Progenitor cell of endocrine pancreas (in vitro differentiated cells): ENCODE results near the gene PLXNB2. TPM values are rescaled to one million over a fixed set of nuclear protein-coding genes. Genes with fewer than 3 reads are reported as not detected.

ENCODE experiments used
- DNase-seq: peaks from one replicate; pipeline ENCODE4 v3.0.0; 2021; ENCODE audit warnings: low spot score; ENCODE audit not compliant: unreplicated experiment
- H3K27ac Mint-ChIP-seq: 2 replicates; pipeline ENCODE4 v1.8.0; 2021; ENCODE audit warnings: mild to moderate bottlenecking, moderate library complexity, mixed read lengths
- H3K27me3 Mint-ChIP-seq: 2 replicates; pipeline ENCODE4 v1.8.0; 2021; ENCODE audit warnings: mixed read lengths
- H3K36me3 Mint-ChIP-seq: 2 replicates; pipeline ENCODE4 v1.8.0; 2022; ENCODE audit warnings: mixed read lengths; ENCODE audit not compliant: insufficient read depth
- H3K4me1 Mint-ChIP-seq: 2 replicates; pipeline ENCODE4 v1.8.0; 2021; ENCODE audit warnings: low read depth, mixed read lengths
- H3K4me3 Mint-ChIP-seq: 2 replicates; pipeline ENCODE4 v1.8.0; 2021; ENCODE audit warnings: low read depth, mild to moderate bottlenecking, moderate library complexity, mixed read lengths
- H3K9me3 Mint-ChIP-seq: 2 replicates; pipeline ENCODE4 v1.8.0; 2021; ENCODE audit warnings: low read depth, mixed read lengths
- total RNA-seq: library from RNA; stranded (reverse); gene quantifications from 2 replicates; pipeline ENCODE4 v1.2.1, GENCODE V29; 2021
- TF ChIP-seq, protein P1 (sequence below): fragments of 200-600 bp; sonication (generic); IDR thresholded peaks from one replicate; pipeline ENCODE4 v1.5.0; 2021; ENCODE audit warnings: antibody characterized with exemption, mild to moderate bottlenecking; ENCODE audit not compliant: unreplicated experiment

Gene PLXNB2
- total RNA-seq, 1 donor from 2014 or later = 182 TPM

DNA sequence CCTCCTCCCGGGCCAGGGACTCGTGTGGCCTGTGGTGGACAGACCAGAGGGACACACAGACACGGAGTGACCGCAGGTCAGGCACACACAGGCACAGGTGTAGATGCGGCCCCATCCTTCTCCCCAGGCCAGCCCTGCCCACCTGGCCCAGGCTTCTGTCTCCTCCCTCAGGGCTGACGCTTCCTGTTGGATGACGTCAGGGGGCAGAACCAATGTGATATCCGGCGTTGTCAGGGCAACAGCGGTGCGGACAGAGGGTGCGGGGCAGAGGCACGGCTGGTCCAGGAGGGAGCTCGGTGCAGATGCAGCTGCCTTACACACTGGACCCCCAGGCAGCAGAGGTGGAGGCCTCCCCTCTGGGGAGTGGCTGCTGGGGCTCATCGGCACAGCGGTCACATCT lies 59.7 kb downstream of the PLXNB2 start:
- Mint-ChIP-seq H3K27ac (peak overlapping the region; percentile 71), H3K36me3 (peaks cover 3% of the 10 kb centered on the region), H3K27me3 (no peaks in the 10 kb centered on the region), H3K9me3 (no peaks in the 10 kb centered on the region), H3K4me3 (peak overlapping the region; percentile 53), H3K4me1 (peaks cover 18% of the 10 kb centered on the region)
- TF ChIP-seq, protein P1, sequence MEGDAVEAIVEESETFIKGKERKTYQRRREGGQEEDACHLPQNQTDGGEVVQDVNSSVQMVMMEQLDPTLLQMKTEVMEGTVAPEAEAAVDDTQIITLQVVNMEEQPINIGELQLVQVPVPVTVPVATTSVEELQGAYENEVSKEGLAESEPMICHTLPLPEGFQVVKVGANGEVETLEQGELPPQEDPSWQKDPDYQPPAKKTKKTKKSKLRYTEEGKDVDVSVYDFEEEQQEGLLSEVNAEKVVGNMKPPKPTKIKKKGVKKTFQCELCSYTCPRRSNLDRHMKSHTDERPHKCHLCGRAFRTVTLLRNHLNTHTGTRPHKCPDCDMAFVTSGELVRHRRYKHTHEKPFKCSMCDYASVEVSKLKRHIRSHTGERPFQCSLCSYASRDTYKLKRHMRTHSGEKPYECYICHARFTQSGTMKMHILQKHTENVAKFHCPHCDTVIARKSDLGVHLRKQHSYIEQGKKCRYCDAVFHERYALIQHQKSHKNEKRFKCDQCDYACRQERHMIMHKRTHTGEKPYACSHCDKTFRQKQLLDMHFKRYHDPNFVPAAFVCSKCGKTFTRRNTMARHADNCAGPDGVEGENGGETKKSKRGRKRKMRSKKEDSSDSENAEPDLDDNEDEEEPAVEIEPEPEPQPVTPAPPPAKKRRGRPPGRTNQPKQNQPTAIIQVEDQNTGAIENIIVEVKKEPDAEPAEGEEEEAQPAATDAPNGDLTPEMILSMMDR = no peak
- no peak for DNase-seq

DNA sequence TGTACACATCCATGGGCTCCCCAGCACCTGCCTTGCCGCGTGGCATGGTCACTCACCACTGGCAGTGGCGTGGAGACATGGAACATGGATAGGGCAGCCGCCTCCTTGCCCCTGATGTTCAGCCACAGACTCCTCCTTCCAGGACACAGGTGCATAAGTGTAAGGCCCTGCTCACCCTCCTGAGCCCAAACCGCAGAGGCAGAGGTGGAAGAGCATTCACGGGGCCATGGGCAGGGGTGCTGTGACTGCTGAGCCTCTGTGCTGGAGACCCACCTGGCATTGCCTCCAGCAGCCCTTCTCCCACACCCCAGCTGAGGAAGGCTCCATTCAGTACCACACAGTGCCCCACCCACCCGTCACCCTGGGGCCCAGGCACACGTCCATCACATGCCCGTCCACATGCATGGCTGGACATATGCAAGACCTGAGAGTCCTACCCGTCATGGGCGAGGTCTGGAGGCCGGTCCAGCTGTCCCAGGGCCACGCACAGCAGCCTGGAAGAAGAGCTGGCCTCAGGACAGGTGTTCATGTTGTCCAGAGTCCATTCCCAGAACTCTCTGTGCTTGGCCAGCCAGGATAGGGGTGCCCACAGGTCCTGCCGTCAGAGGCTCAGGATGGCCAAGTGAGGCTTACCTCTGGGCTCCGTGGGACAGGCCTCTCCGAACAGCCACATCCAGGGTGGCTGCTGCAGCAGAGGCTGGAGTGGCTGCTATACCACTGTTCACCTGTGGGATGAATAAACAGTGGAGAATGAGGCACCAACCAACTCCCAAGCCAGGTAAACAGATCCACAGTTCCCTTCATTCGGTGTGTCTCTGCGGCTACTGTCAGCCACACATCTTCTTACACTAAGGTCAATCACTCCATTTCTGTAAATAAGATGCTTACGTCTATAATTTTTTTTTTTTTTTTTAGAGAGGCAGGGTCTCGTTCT lies 60.9 kb downstream of the PLXNB2 start:
- Mint-ChIP-seq H3K36me3 (peaks cover 3% of the 10 kb centered on the region), H3K4me1 (peaks cover 26% of the 10 kb centered on the region), H3K9me3 (no peaks in the 10 kb centered on the region), H3K4me3 (peak overlapping the region; percentile 99), H3K27me3 (no peaks in the 10 kb centered on the region), H3K27ac (no peak overlapping the region)
- no peak for DNase-seq
- TF ChIP-seq, protein P1 = peak; percentile 35

DNA sequence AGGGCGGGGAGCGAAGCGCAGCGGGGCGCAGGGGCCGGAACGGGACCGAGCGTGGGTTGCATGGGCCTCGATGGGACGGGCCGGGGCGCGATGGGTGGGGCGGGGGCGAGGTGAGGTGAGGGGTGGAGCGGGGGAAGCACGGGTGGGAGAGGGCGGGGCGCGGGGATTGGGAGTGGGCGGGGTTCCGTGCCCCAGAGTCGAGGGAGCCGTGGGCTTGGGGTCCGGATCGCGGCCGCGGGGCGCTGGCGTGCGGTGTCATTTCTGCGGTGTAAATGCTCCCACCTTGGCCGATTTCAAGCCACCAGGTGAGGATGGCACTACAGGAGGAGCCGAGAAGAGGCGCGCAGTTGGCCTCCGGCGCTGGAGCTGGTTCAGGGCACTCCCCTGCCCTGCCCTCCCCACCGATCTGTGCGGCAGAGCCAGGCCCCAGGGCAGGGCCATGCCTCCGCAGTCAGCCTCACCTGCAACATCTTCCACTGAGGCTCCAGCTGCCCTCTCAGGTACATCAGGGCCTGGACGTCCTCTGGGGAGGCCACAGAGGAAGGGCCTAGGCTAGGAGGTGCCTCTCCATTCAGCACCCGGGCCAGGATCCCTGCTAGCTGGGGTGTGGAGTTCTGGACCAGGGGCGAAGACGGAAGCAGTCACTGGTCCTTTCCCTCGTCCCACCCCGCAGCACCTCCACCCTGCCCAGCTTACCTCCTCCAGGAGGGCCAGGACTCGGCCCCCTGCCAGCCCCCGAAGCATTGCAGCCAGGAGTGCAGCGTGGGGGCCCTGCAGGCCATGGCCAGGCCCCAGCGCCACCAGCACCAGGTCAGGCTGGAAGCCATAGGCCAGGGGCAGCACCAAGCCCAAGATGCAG lies 62.0 kb downstream of the PLXNB2 start:
- H3K9me3 Mint-ChIP-seq = no peaks in the 10 kb centered on the region
- peak overlapping the region; percentile 96 for H3K27ac Mint-ChIP-seq

DNA sequence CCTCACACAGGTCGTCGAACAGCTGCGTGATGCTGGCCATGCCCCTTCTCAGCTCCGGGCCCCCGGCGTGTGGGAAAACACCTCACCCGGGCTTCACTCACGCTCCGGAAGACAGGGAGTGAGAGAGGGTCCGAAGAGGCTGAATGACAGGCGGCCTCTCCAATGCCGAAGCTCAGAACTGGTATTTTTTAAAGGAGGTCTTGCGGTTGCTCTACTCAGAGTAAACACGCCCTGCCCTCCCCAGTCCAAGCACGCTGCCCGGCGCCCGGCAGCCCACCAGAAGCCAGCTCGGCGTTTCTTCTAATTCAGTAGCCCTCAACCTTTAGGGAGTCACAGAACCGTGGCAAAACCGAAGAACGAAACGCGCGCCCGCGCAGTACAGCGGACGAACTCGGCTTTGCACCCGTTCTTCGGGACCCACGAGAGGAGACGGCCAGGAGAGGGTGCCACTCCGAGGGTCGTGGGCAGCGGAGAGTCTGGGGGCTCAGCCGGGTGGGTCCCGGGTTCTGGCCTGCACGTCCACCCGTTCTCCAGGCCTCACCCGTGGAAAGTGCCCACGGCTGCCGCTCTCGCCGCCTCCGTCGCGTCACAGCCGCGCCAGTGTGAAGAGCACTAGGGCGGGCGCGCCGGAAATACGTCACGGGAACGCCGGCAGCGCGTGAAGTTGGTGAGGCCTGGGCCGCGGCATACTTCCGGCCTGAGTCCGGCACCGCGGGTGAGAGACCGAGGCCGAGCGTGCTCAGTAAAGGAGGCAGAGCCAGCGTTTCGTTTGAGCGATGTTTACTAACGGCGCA lies 62.8 kb downstream of the PLXNB2 start, which contains the start of gene TUBGCP6:
TSS of gene TUBGCP6 (minus strand) at position 604 of the 794 bp plus-strand sequence. CDS start at position 40, 564 bp downstream.
- H3K27ac Mint-ChIP-seq = peak within 1 kb of the TSS; percentile 96
- H3K4me3 Mint-ChIP-seq = peak within 1 kb of the TSS; percentile 99
- DNase-seq = peak; percentile 79
- peaks cover 4% of the 10 kb centered on the region for H3K36me3 Mint-ChIP-seq
- peaks cover 26% of the 10 kb centered on the region for H3K4me1 Mint-ChIP-seq
- TF ChIP-seq, protein P1 = peak; percentile 40
- H3K27me3 Mint-ChIP-seq = no peaks in the 10 kb centered on the region
- H3K9me3 Mint-ChIP-seq = no peaks in the 10 kb centered on the region

More for the DNA sequence above, 62.0 kb downstream of the PLXNB2 start:
- Mint-ChIP-seq H3K4me3 (peak overlapping the region; percentile 99), H3K4me1 (peaks cover 28% of the 10 kb centered on the region), H3K36me3 (peaks cover 4% of the 10 kb centered on the region), H3K27me3 (no peaks in the 10 kb centered on the region)
- TF ChIP-seq, protein P1 = no peak
- no peak for DNase-seq
